DLD1 (cell line): ENCODE data around the gene CD151.

ENCODE experiments used
- in situ Hi-C: cut with HindIII; loops from 2 replicates; pipeline ENCODE4 v1.10.0; 2017; ENCODE audit warnings: low sequenced_read_pairs

Gene CD151

DNA sequence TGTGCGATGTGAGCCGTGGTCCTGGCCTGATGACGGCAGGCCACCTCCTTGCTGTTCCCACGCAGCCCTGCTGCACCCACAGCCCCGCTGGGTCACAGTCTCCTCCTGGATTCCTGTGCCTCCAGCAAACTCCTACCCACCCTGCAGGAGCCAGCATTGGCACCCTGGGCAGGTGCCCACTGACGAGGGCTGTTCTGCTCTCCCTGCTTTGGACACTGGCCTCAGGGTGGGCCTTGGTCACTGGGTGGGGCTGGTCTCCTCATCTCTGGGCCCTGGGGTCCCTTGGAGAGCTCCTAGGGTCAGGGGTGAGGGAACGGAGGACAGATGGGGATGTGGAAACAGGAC, 22.6 kb downstream of the CD151 start:
- in situ Hi-C loops, result no loop called here

DNA sequence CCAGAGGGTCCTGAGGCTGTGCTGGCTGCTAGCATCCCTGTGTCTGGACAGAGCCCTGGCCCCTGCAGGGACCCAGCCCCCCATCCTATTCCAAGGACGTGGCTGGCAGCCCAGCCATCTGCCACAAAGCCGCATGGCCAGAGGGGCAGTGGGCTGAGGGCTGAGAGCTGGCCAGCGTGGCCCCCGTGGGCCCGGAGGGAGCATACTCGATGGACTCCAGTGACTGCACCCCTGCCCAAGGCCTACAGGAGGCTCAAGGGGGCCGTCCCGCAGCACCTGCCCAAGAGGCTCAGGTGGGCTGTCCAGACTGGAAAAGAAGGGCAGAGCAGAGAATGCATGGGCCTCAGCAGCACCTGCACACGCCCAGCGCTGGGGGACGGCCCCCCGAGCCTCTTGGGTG, 23.0 kb downstream of the CD151 start:
- in situ Hi-C loops, result no loop called here

DNA sequence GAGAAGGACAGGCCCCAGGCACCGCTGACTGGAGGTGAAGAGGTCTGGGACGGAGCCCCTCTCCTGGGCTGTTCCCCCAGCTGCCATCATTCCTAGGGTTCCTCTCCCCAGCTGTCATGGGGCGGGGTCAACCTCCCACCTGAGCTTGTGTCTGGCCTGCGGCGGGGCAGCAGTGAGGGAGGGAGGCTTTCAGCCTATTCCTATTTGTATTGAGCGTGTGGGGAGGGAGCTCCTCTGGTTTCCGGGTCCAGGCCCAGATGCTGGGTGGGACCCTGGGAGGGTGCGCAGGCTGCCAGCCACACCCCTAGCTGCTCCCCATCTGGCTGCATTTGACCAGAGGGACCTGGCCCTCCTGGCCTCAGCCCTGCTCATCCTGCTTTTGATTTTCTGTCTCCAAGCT, 23.6 kb downstream of the CD151 start:
- in situ Hi-C loops, result no loop called here

DNA sequence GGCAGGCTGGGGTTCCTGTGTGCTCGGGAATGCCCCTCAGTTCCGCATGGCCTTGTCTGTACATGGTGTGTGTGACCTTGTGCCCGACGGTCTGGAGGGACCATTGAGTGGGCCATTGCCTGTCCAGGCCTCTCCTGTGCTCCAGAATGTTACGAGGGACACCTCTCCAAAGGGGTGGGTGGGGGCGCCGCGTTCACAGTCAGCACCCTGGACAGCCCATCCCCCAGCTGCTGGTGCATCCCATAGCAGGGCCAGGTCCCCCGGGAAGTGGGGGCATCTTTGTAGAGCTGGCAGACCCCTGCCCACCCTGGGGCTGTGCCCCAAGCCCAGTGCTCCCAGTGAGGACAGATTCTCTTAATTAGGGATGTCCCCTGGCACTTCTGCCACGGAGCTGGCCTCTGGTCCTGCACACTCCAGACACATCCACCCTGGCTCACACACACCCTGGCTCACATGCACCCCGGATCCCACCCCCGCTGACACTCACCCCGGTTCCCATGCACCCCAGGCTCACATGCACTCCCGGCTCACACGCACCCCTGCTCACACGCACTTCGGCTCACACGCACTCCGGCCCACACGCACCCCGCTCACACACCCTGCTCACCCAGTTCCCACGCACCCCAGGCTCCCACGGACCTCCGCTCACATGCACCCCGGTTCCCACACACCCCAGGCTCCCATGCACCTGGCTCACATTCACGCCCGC, 25.5 kb downstream of the CD151 start:
- in situ Hi-C loops, result no loop called here

DNA sequence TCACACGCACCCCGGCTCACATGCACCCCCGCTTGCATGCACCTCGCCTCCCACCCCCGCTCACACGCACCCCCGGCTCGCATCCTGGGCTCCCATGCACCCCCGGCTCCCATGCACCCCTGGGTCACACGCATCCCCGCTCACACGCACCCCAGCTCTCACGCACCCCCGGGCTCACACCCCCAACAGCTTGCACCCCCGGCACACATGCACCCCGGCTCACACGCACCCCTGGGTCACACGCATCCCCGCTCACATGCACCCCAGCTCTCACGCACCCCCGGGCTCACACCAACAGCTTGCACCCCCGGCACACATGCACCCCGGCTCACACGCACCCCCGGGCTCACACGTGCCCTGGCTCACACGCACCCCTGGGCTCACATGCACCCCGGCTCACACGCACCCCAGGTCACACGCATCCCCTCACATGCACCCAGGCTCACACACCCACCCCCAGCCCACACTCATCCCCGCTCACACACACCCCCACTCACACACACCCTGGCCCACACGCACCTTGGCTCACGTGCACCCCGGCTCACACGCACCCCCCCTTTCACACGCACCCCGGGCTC, 26.1 kb downstream of the CD151 start:
- in situ Hi-C loops, result no loop called here

DNA sequence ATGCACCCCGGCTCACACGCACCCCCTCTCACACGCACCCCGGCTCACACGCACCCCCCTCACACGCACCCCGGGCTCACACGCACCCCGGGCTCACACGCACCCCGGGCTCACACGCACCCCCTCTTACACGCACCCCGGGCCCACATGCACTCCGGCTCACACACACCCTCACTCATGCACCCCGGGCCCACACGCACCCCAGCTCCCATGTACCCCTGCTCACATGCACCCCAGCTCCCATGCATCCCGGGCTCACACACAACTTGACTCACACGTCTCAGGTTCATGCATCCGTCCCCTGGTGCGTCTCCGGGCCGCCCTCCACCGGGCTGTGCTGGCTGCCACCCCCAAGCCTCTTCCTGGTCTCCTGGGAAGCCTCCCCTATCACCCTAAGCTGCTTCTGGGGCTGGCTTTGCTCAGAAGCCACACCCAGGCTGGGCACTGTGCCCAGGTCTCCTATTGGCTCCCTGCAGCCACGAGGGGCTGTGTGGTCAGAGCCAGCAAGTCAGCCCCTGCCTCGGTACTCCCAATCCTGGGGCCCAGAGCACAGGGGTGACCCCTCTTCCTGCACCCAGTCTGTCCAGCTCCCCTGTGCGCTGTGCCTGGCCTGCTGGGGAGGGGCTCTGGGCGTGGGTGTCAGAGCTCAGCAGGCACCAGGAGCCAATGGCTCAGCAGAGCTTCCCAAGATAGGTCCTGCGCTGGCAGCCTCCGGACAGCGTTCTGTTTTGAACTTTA, 26.8 kb downstream of the CD151 start:
- in situ Hi-C loops, result loop anchor here (5.0 kb wide), 1 partner anchor 53 kb away; the partner anchor contains the start of gene CHID1

DNA sequence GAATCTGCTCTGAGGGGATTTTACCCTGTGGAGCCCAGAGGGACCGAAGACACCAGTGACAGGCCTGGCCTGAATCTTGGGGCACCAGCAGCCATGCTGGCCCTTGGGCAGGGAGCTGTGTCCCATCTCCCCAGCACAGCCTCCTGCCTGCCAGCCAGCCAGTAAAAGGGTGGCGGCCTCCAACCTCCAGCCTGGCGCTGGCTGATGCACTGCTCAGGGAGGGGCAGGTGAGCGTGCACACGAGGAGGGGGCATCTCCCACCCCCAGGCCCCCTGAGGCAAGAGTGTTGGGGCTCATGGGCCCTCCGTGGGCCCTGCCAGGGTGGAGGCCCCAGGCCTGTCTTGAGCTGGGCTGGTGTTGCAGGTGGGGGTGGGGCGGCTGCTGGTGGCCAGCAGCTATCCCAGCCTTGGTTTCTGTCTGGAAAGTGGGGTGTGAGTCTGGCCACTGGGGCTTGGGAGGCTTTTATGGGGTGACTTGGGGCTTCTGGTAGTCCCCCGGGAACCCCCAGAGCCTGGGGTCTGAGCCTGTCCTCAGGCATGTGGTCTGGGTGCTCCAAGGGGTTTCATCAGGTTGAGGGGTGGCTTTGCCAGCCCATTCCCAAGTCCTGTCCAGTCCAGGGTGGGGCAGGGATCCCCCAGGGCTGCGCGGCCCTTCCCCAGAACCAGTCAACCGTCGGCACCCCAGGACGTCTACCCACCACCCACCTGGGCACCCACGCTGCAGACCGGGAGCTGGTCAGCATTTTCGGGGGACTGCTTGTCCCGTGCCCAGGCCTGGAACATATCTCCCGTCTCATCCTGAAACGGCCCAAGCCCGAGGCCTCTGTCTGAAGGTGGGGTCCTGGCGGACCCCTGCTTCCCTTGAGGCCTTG, 27.7 kb downstream of the CD151 start:
- in situ Hi-C loops, result loop anchor here (5.0 kb wide), 1 partner anchor 52 kb away; the partner anchor contains the start of gene CHID1

DNA sequence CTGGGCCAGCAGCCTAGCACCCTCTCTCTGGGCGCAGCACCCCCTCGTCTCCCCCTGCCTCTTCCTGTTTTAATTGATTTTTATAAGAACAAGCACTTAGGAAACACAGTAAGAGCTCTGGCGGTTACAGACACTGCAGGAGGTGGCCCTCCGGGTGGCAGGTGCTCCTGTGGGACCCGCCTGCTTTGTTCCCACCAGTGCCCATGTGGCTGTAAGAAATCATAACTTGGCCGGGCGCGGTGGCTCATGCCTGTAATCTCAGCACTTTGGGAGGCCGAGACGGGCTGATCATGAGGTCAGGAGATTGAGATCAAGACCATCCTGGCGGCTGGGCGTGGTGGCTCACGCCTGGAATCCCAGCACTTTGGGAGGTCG, 28.3 kb downstream of the CD151 start:
- in situ Hi-C loops, result loop anchor here (5.0 kb wide), 1 partner anchor 51 kb away; the partner anchor contains the start of gene CHID1

DNA sequence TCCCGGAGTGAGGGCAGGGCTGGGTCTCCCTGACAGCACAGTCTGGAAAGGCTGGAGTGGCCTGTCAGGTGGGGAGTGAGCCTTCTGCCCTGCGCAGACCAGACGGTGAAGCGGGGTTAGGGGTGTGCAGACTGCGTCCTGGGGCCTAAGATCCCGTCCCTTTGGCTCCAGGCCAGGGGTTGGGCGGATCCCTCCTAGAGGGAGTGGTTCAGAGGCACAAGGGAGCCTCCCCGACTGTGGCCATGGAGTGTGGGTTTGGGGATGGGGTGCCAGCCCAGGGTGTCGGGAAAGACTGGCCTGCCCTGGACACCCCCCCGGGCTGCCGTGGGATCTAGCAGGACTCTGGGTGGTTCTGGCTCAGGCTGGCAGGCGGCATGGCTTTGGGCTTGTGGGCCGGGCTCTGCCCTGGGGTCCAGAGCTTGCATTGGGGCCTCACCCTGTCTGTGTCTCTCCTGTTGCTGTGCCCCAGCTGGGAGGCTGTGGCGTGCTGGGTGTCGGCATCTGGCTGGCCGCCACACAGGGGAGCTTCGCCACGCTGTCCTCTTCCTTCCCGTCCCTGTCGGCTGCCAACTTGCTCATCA, 29.4 kb downstream of the CD151 start:
- in situ Hi-C loops, result loop anchor here (5.0 kb wide), 1 partner anchor 50 kb away; the partner anchor contains the start of gene CHID1

DNA sequence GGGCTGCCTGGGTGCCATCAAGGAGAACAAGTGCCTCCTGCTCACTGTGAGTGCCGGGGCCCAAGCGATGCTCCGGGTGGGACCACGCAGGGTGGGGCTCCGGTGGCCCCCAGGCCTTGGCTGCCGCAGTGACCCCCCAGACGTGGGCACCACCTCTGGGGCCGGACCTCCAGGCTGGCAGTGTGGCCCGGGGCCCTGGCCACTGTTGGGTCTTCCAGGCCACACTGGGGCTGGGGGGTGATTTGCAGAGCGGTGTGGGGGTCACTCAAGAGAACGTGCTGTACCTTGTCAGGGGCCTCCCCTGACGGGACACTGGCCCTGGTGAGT, 29.9 kb downstream of the CD151 start:
- in situ Hi-C loops, result loop anchor here (5.0 kb wide), 1 partner anchor 50 kb away; the partner anchor contains the start of gene CHID1

DNA sequence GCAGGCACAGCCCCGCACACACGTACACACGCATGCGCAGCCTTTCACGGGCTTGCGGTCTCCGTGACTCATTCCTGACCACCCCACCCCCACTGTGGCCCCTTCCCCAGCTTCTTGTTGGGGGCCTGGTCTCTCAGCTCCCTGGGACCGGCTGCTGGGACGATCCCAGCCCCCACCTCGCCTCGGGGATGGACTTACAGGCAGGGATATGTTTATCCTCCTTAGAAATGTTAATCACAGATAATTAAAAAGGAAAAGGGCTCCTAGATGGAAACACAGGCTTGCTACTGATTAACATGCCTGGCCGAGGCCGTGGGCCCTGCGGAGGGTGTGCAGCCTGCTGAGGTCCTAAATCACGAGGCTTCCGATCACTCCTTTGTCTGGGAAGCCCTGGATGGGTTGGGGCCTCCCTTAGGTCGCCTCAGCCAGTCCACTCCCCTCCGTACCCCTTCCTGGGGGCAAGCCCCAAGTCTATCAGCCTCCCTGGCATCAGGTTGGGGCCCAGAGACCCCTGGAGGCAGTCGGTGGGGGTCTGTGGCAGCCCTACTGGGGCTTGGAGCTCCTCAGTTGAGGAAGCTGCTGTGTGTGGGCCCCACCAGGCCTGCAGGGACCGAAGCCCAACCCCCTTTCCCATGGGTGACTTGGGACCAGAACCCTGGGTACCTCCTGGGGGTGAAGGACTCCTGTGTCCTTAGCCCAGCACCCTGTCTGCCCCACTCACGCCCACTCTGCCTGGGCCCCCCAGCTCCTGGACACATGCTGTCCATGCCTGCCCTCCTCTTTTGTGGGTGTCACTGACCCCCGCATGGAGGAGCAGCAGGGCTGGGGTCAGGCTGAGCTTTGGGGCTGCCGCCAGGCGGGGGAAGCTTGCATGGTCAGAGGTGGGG, 30.5 kb downstream of the CD151 start:
- in situ Hi-C loops, result loop anchor here (5.0 kb wide), 1 partner anchor 49 kb away; the partner anchor contains the start of gene CHID1

DNA sequence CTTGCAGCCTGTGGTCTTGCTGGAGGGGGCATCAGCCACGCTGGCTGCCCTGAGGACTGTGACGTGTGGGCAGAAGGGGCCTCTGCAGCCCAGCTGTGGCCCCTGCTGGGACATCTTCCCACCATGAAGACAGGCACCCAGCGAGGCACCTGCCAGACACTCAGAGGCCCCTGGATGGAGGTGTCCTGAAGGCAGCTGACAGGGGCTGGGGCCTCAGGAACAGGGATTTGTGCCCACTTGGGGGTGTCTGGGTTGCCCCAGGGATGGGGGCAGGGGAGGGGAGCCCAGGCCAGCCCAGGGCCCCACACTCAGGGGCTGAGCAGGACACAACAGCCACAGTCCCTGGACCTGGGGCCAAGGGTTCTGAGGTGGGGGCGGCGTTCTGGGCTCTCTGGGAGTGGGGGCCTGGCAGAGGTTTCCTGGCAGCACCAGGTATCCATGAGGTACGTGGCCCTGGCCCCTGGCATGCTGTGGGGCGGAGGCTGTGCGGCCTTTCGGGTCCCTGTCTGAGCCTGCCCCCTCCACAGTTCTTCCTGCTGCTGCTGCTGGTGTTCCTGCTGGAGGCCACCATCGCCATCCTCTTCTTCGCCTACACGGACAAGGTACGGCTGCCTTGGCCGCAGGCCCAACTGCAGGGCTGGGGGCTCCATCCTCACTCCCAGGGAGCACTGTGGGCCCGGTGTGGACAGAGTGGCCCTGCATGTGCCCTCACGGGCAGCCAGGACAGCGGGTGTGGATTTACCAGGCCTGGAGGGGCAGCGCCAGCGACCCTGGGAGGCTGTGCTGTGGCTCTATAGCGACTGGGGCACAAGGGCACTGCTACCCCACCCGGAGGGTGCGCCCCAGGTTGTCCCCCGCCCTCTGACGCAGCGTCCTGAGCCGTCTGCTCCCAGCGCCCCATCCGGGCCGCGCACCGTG, 31.4 kb downstream of the CD151 start:
- in situ Hi-C loops, result loop anchor here (5.0 kb wide), 1 partner anchor 48 kb away; the partner anchor contains the start of gene CHID1

DNA sequence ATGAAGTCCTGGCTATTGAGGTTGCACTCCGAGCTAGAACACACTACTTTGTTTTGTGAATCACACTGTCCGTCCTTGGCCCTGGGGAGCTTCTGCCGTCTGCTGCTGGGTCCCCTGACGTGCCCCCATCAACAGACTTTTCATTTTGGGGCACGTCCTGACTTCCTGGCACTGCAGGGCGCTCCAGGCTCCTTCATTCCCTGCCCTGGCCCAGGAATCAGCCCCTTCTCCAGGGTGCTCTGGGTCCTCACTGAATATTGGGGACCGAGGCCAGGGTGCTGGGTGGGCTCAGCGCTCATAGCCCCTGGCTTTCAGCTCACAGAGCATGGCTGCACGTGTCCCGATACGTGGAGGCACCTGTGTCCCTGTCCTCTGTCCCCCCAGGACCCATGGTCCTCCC, 32.1 kb downstream of the CD151 start:
- in situ Hi-C loops, result loop anchor here (5.0 kb wide), 1 partner anchor 47 kb away; the partner anchor contains the start of gene CHID1

DNA sequence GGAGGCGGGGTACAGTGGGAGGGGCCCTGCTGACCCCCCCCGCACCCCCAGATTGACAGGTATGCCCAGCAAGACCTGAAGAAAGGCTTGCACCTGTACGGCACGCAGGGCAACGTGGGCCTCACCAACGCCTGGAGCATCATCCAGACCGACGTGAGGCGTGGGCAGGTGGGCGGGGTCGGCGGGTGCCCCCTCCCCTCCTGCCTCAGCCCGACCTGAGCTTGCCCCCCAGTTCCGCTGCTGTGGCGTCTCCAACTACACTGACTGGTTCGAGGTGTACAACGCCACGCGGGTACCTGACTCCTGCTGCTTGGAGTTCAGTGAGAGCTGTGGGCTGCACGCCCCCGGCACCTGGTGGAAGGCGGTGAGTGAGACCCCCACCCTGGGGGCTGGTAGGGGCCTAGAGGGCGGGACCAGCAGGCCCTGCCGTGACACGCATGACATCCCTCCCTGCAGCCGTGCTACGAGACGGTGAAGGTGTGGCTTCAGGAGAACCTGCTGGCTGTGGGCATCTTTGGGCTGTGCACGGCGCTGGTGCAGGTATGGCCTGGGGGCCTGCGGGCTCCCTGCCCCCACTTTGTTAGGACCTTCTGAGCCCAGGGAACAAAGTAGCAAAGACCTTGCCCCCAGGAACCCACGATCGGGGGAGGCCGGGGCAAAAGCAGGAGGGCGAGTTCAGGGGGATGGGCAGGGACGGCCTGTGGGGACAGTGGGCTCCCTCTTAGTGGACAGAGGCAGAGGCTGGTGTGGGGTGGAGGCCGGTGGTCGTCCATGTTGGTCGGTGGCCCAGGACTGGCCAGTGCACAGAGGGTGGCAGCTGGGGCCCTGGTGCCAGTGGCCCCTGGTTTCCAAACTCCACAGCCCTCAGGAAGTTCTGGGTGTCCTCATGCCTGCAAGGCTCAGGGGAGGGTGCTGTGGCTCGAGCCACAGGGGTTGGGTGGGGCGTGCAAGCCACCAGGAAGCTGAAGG, 33.0 kb downstream of the CD151 start:
- in situ Hi-C loops, result no loop called here

DNA sequence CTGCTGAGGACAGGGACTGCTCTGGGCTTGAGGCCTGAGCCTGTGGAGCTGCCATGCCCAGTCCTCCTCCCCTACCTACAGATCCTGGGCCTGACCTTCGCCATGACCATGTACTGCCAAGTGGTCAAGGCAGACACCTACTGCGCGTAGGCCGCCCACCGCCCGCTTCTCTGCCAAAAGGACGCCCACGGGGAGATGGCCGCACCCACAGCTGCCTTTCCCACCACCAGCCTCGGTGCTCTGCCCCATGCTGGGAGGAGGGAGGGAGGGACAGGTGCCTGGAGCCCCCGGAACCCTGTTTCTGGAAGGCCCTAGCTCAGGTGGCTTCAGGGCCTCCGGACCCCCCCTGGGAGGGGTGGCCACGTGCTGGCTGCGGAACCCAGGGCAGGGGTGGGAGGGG, 33.7 kb downstream of the CD151 start:
- in situ Hi-C loops, result no loop called here

DNA sequence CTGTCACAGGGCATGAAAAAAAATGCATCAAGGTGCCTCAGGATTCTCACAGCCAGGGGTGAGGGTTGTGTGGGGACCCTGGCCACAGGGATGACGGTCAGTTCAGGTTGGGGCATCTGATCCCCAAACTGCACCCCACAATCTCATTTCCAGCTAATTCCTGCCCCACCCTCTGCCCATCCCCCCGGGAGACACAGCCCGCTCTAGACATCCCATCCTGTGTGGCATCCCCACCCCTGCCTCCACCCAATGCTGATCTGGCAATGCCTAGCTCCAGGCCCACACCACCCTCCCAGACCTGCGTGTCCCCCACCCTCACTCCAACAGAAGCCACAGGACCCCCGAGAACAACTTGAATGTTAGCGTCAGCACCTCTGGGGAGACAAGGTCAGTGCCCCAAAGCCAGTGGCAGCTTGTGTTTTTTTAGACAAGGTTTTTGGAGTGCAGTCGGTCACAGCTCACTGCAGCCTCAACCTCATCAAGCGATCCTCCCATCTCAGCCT, 35.2 kb downstream of the CD151 start:
- in situ Hi-C loops, result no loop called here

DNA sequence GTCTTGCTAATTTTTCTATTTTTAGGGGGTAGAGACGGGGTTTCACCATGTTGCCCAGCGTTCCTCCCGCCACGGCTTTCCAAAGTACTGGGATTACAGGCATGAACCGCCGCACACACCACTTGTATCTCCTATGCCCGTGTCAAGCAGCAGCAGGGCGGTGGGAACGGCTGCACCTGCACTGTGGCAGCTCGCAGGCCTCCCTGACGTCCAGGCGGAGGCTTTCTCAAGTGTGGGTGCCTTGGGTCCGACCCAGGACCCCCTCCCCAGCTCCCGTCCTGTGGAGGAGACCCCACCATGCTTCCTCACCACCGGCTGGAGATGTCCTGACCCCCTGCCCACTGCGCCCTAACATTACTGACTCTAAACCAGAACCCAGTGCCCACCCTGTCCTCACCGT, 35.6 kb downstream of the CD151 start:
- in situ Hi-C loops, result no loop called here
